Cardiac fibroblast (primary cell): ENCODE data around the gene EBF4.
"Not testable (repeated sequence)": the region's sequence is repeated elsewhere in the genome, so short reads cannot be mapped to it uniquely, and the experiment has no call there.

ENCODE experiments used
- DNase-seq, 2 donors: peaks; one replicate each; pipeline versions ENCODE4 v3.0.0 to v3.0.0-alpha.2; 2010; ENCODE audit warnings: low read depth in 2 of 2
- H3K4me3 ChIP-seq, 2 donors: replicated peaks in 1 of 2; 1 replicate in 1 of 2; 2 replicates in 1 of 2; pipeline ENCODE4 v1.5.1; 2011; ENCODE audit warnings: low read depth in 2 of 2, low read length in 2 of 2, mild to moderate bottlenecking in 2 of 2, moderate library complexity in 1 of 2
- TF ChIP-seq, protein P1 (sequence below): IDR thresholded peaks from one replicate; pipeline ENCODE4 v1.5.1; 2011; ENCODE audit warnings: low read depth, mild to moderate bottlenecking, low read length, inconsistent platforms

The EBF4 gene

DNA sequence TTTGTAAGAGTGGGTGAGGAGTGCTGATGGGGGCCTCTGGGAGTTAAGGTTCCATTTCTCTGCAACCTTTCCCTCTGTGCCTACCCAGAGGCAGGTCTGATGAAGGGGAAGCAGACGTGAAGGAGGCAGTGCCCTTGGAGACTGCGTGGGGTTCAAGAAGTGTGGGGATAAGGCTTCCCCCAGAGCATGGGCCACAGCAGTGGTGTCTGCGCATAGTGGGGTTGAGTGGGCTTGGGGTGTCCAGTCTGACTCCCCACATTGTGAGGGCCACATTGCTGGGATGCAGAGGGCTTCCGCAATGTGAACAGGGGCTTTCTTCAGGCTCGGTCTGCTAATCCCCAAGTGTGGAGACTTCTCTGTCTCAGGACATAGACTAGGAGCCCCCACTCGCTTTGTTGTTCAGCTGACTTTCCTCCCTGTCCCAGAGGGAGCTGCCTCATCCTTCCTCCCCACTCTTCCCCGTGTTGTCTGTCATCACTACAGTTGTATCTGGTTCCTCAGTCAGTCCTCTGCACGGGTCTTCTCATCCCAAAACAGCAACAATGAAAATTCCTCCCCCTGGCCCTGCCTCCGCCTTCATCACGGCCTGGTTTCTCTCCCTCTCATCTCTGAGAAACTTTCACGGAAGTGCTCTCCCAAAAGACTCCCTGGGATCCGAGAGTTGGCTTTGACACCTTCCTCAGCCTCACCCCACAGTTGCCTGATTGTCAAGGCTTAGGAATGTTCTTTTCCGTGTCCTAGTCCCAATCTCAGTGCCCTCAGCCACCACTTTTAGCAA lies 2.8 kb downstream of the EBF4 start:
- TF ChIP-seq, protein P1, sequence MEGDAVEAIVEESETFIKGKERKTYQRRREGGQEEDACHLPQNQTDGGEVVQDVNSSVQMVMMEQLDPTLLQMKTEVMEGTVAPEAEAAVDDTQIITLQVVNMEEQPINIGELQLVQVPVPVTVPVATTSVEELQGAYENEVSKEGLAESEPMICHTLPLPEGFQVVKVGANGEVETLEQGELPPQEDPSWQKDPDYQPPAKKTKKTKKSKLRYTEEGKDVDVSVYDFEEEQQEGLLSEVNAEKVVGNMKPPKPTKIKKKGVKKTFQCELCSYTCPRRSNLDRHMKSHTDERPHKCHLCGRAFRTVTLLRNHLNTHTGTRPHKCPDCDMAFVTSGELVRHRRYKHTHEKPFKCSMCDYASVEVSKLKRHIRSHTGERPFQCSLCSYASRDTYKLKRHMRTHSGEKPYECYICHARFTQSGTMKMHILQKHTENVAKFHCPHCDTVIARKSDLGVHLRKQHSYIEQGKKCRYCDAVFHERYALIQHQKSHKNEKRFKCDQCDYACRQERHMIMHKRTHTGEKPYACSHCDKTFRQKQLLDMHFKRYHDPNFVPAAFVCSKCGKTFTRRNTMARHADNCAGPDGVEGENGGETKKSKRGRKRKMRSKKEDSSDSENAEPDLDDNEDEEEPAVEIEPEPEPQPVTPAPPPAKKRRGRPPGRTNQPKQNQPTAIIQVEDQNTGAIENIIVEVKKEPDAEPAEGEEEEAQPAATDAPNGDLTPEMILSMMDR: no peak
- H3K4me3 ChIP-seq: no peak overlapping the region
- DNase-seq: no peak

DNA sequence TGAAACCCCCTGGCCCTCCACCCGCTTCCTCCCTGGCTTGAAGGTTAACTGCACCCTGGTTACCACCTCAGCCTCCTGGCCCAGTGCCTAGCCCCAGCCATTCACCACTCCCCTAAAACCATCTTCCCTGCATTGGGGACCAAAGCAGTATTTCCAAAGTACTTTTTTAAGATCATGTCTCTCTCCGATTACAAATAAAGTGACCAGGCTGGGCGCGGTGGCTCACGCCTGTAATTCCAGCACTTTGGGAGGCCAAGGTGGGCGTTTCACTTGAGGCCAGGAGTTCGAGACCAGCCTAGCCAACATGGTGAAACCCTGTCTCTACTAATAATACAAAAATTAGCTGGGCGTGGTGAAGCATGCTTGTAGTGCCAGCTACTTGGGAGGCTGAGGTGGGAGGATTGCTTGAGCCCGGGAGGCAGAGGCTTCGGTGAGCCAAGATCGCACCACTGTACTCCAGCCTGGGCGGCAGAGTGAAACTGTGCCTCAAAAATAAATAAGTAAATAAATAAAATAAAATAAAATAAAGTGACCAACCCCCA lies 3.5 kb downstream of the EBF4 start:
- H3K4me3 ChIP-seq, DNase-seq: not testable (repeated sequence)

DNA sequence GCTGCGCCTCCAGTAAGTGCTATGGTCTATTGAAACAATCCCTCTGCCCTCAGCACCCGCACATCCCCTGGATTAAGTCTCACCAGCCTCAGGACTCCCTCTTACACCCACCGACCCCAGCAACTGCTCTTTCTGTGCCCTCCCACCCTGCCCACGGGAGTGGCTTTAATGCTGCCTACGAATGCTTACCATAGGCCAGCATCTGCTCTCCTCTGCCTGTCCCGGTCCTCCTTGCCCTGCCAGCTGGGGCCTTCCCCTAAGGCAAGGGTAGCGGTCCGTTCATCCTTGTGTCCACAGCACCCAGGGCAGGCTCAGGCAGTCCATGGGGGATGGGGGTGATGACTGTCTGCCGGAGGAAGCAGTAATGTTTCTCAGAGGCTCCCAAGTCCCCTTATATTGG lies 4.1 kb downstream of the EBF4 start:
- H3K4me3 ChIP-seq: no peak overlapping the region
- TF ChIP-seq, protein P1: no peak
- no peak for DNase-seq

DNA sequence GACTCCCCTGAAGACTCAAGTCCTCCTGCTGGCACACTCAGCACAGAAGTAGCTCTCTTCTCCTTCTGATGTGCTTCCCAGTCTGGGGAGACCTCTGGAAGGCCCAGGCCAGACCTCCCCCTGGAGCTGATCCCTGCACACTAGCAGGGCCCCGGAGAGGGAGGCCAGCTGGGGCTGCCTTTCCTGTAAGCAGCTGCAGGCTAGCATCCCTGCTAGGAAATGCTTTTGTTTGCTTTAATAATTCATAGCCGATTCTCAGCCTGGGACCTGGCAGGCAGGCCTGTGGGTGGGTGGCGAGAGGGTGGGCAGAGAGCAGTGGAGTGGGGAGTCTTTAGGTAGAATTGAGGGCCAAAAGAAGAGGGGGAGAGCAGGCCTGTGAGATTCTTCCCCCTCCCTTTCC lies 5.2 kb downstream of the EBF4 start:
- no peak overlapping the region for H3K4me3 ChIP-seq
- no peak for DNase-seq
- TF ChIP-seq, protein P1: no peak

DNA sequence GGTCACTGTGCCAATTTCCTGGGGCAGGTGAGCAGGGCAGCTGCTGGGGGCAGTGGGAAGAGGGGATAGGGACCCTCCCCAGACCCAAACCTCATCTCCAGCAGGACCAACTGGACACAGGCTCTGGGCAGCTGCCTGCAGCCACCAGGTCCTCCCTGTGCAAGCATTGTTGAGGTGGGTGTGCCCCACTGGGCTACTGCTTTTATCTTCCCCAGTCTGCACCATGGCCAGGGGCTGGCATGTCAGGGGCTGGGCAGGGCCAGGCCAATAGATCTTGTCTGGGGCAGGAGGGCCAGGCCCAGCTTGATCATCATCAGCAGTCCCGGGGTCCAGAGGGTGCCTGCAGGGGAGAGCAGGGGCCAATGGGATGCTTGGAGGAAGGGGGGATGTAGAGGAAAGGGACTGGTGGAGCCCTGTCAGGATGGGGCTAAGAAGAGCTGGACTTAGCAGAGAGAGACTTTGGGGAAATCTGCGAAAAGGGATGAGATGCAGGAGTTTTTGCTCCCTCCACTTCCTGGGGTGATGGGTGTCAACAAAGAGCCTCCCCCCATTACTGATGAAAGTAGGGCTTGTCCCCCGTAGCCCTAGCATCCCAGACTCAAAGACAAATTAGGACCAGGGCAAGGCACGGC lies 5.7 kb downstream of the EBF4 start:
- DNase-seq: no peak
- TF ChIP-seq, protein P1: no peak
- no peak overlapping the region for H3K4me3 ChIP-seq

DNA sequence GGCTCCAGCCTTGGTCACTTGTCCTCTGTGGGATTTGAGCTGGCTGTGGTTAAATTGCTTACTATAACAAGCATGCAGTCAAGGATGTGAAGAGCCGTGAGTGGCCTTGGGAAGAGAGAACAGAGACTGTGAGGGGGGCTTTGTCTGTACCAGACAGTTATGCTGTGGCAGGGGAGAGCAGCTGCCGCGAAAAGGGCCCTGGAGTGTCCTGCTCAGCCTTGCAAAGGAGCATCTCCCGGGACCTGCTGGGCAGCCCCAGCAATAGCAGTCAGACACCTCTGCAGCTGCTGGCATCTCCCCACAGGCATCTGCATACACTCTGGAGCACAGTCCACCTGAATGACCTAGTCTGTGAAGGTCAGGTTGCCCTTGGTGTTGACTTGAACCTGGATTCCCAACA lies 6.3 kb downstream of the EBF4 start:
- DNase-seq: no peak
- TF ChIP-seq, protein P1: no peak
- no peak overlapping the region for H3K4me3 ChIP-seq

DNA sequence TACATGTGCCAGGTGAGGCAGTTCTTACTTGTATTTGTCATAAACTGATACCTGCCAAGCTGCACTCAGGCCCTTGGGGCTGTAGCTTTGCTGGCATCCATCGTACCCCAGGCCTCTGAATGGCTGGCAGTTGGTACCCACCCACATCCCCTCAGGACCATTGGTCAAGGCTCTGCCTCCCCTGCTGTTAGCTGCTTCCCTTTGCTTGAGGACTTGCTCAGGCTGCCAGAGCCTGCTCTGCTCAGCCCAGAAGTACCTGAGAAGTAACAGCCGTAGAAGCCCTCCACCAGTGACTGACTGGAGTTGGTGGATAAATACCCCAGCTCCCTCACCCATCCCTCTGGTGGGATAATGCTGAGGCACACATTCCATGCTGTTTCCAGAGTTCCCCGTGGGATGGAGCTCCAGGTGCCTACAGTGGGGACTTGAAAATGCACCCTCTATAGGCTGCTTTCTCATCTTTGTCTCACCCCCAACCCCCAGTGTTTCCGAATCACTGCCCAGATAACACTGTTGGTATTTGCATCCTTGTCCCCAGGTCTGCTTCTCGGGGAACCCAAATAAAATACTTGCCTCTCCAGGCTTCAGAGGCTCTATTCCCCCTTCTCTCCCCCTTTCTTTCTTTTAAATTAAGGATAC lies 7.3 kb downstream of the EBF4 start:
- H3K4me3 ChIP-seq: no peak overlapping the region
- TF ChIP-seq, protein P1: no peak
- no peak for DNase-seq
